Astrocyte of the cerebellum (primary cell): Measurements from ENCODE around the gene SEZ6.

ENCODE experiments used
- DNase-seq: peaks from one replicate; pipeline ENCODE4 v3.0.0-alpha.2; 2011; ENCODE audit warnings: low read depth
- H3K4me3 ChIP-seq: 2 replicates; pipeline ENCODE4 v1.5.1; 2011; ENCODE audit warnings: mild to moderate bottlenecking, low read depth, low read length, moderate library complexity
- in situ Hi-C: cut with HindIII; loops from 2 replicates; pipeline ENCODE4 v1.10.0; 2017; ENCODE audit warnings: low sequenced_read_pairs
- TF ChIP-seq, protein P1 (sequence below): IDR thresholded peaks from 2 replicates; pipeline ENCODE4 v1.5.1; 2012; ENCODE audit warnings: low read length, low read depth, moderate library complexity, mild to moderate bottlenecking; ENCODE audit errors: missing control alignments

Gene SEZ6

DNA sequence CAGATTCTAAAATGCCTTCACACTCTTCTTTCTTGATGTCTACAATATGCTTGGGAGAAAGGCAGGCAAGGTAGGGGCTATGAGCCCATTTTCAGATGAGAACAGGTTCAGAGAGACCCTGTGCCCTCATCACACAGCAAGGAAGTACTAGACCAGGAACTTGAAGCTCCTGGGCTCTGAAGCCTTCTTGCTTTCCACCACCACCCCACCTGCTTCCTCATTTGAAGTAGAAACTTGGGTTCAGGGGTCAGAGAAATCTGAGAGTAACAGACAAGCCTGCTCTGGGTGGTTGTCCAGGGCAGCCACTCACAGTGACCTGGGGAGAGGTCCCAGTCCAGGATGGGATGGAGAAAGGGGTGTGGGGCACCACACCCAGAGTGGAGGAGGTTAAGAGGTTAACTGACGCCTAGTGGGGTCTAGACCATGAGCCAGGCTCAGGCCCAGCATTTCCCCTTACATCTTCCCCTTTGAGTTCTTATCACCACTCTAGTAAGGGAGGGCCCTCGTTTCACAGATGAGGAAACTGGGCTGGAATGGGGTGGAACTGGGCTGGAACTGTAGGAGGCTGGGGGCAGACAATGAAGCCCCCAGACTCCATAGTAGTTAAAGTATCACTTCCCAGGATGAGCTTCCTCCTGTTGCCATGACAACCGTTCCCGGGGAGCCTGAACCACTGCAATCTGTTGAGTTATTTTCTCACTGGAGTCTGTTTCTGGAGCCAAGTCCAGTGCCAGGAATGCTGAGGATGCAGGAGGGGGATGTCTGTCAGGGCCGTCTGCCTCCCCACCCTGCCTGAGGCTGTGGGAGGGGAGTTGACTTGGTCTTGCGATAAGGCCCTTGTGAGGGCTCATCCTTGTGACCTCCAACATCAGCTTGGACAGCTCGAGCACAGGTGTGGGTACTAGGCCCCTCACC lies 38.4 kb downstream of the SEZ6 start:
- no peak for DNase-seq
- no peak overlapping the region for H3K4me3 ChIP-seq
- in situ Hi-C loops: no loop called here
- TF ChIP-seq, protein P1, sequence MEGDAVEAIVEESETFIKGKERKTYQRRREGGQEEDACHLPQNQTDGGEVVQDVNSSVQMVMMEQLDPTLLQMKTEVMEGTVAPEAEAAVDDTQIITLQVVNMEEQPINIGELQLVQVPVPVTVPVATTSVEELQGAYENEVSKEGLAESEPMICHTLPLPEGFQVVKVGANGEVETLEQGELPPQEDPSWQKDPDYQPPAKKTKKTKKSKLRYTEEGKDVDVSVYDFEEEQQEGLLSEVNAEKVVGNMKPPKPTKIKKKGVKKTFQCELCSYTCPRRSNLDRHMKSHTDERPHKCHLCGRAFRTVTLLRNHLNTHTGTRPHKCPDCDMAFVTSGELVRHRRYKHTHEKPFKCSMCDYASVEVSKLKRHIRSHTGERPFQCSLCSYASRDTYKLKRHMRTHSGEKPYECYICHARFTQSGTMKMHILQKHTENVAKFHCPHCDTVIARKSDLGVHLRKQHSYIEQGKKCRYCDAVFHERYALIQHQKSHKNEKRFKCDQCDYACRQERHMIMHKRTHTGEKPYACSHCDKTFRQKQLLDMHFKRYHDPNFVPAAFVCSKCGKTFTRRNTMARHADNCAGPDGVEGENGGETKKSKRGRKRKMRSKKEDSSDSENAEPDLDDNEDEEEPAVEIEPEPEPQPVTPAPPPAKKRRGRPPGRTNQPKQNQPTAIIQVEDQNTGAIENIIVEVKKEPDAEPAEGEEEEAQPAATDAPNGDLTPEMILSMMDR: no peak

DNA sequence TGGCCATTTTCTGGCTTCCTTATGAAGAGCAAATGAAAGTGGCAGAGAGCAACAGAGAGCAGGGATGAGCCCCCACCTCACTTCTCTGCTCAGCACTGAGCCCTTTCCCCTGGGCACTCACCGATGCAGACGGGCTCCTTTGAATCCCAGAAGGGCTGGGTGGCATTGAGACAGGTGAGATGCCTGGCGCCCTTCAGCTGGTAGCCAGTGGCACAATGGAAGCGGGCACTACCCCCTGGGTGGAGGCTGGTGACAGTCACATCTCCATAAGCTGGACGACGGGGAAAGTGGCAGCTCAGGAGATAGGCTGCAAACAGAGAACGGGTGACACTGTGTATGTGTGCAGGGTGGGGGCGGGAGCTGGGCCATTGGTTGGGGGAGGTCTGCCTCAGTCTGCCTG lies 42.0 kb downstream of the SEZ6 start:
- DNase-seq: no peak
- TF ChIP-seq, protein P1: no peak
- in situ Hi-C loops: no loop called here
- H3K4me3 ChIP-seq: no peak overlapping the region

DNA sequence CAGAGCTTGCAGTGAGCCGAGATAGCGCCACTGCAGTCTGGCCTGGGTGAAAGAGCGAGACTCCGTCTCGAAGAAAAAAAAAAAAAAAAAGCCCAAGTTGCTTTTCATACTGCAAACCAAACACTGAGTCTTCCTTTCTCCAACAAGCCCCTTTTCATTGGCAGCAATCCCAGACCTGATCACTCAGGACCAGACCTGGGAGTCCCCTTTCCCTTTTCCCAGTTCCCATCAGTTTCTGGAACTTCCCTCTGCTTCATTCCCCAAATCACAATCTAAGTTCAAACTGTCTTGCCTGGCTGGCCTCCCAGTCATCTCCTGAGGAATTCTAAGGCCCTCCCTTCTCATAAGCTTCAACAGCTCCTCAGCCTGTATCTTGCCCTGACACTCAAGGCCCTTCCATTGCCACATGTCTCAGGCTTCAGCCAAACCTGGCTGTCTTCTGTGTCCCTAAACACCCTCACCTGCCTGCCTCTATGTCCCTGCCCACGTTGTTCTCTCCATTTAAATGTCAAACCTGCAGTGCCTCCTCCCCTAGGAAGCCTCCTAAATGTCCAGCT lies 42.7 kb downstream of the SEZ6 start:
- in situ Hi-C loops: no loop called here
- TF ChIP-seq, protein P1: no peak
- no peak overlapping the region for H3K4me3 ChIP-seq
- no peak for DNase-seq

DNA sequence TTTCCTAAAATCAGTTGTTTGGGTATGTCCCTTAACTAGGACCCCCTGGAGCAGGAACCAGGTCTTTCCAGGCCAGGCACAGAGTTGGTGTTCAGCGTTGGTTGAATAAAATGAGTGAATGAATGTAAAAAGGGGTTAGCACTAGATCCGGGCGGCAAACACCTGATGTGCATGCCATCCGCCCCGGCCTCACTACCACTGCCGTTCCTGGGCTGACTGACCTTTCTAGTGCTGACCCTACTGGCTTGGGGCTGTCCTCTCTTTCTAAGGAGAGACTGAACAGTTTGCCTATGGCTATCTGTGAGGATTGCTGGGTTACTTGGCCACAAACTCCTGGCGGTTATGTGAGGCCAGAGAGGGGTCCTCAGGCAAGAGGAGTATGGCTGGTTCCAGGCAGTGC lies 44.4 kb downstream of the SEZ6 start:
- no peak for DNase-seq
- no peak overlapping the region for H3K4me3 ChIP-seq
- TF ChIP-seq, protein P1: no peak
- in situ Hi-C loops: no loop called here

DNA sequence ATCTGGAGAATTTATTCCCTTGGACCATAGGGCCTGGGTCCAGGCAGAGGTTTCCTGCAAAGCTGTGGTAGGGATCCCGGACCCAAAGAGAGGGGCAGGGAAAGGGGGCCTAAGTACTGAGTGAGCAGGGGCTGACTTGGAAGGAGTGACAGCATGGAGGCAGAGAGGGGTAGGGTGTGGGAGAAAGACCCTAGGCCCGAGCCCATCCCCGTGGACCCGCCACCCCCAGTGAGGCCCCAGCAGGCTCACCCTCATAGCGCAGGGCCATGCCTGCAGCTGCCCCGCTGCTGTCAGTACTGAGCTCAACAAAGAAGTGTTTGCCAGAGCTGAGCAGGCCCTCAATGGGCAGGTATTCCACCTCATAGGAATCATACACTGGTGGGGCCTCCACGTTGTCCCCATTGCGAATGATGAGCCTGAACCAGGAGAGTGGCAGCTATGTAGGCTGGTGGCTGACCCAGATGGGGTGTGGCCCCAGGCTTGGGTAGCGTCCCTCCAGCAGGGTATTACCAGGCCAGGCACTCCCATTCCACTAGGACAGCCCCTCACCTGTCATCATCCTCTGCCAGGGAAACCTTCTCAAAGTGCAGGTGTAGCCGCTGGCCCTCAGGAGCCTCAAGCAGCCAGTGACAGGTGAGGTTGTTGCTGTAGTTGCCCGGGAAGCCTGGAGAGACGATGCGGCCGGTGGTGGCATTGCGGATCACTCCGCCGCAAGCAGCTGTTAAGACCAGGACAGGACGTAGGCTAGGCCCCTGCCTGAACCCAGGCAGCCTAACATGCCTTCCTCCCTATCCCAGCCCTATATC lies 45.4 kb downstream of the SEZ6 start:
- TF ChIP-seq, protein P1: no peak
- no peak overlapping the region for H3K4me3 ChIP-seq
- no peak for DNase-seq
- in situ Hi-C loops: no loop called here

DNA sequence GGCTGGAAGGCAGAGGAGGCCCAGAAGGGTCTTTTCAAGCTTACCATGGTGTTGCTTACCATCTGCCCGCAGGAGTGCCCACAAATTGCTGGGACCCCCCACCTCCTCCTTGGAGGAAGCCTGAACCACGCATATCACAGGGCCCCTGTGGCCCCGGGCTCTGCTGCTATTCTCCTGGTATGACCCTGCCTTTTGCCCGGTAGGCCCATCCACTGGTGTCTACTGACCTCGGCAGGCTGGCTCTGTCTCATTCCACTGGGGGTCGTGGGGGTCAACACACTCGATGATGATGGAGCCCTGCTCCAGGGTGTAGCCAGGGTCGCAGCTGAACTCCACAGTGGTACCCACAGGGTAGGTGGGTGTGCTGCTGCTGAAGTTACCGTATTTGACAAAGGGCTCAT lies 46.4 kb downstream of the SEZ6 start:
- no peak for DNase-seq
- in situ Hi-C loops: loop anchor here (5.0 kb wide), 2 partner anchors 53 to 118 kb away; no protein-coding TSS in a partner anchor
- TF ChIP-seq, protein P1: no peak
- H3K4me3 ChIP-seq: no peak overlapping the region
